ENCODE measurements around the gene AP5Z1.

DNA sequence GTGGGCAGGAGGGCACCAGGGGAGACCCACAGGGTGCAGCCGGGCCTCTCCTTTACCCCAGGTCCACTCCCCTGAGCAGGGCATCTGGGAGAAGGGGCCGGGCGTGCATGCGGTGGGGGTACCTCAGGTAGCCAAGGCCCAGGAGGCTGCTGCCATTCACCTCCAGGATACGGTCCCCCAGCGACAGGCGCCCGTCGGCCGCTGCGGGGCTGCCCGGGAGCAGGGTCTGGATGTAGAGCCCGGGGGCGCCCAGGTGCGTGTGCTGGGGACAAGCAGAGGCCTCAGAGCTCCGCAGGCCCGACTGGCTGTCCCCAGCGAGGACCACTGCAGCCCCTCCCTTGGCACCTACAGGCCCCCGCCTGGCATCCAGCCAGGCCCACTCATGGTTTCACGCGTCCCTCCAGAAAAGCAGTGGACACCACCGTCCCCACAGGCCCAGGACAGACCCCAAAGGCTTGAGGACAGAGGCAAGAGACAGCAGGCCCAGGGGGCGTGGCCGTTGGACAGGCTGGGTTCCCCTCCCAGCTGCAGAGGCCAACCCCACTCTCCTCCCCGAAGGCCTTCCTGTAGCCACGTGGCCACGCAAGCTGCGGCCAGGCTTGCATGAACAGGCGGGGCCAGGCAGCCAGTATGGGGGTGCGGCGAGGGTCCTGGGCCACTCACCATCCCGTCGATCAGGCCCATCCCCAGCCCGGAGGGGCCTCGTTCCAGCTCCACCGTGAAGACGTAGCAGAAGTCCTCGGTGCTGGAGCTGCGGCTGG, 24.3 kb downstream of the AP5Z1 start:
- TF ChIP-seq CTCF (IDR thresholded peaks at IDR 0.05): no peak
- TF ChIP-seq ZFX (IDR thresholded peaks at IDR 0.05; ENCODE audit: borderline replicate concordance): no peak
